HuH-7 (cell line): ENCODE results near the gene SLC25A33.

Experiments used
- DNase-seq: peaks from one replicate; pipeline ENCODE4 v3.0.0; 2011; ENCODE audit warnings: low spot score

Gene SLC25A33

DNA sequence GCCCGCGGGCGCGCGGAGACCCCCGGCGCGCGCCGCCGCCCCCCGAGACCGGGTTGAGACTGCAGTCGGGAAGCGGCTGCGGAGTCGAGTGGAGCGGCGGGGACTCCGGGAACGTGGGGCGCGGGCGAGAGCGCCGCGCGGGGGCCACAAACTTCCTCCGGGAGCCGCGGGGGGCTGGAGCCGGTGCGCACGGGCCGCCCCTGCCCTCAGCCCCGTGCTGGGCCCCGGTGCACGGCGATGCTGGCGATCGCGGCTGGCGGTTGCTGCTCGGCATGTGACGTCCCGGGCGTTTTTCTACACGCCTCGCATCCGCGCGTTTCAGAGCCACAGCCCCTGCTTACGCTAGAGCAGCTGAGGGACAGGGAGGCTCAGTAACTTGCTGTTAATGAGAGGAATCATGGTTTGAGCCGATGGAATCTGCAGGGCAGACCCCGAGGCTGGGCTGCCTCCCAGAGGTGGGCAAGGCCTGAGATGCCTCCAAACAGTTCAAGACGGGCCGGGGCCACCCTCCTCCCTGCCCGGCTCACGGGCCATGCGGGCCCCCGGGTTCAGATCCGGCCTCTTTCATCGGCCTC is 50.0 kb downstream of the SLC25A33 start:
- peak; percentile 29 for DNase-seq

DNA sequence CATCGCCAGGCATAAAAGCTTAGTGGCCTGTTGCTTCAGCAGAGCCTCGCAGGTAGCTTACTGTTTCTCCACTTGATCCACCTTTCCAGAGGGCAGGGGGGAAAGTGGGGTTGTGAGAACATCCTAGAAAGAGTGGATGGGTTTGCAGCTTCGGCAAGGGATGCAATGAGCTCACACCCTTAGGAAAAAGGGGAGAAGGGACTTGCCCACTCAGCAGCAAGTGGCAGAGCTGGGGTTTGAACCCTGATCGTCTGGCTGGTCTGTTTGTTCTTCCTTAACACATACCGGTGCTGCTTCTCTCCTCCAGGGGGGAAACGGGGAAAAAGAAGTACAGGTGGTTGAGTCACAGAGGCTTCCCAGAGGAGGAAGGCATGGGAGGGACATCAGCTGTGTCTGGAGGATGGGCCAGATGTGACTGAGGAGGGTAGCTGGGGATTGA is 50.5 kb downstream of the SLC25A33 start:
- DNase-seq, result peak; percentile 26

DNA sequence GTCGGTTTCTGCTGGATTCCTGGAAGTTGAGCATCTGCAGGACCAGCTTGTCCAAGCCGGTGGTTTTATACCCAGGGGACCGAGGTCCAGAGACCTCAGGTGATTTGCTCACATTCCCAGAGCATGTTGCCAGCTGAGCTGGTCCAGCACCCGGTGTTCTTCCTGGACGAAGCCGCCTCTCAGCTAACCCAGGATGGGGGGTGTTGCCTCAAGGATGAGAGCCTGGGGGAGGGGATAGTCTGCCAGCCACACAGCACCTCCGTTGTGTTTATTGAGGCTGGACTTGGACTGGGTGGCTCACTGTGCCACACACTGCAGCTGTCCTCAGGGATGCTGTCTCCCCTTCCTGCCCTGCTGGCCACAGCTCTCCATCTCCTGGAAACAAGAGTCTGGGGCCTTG is 50.9 kb downstream of the SLC25A33 start:
- no peak for DNase-seq

DNA sequence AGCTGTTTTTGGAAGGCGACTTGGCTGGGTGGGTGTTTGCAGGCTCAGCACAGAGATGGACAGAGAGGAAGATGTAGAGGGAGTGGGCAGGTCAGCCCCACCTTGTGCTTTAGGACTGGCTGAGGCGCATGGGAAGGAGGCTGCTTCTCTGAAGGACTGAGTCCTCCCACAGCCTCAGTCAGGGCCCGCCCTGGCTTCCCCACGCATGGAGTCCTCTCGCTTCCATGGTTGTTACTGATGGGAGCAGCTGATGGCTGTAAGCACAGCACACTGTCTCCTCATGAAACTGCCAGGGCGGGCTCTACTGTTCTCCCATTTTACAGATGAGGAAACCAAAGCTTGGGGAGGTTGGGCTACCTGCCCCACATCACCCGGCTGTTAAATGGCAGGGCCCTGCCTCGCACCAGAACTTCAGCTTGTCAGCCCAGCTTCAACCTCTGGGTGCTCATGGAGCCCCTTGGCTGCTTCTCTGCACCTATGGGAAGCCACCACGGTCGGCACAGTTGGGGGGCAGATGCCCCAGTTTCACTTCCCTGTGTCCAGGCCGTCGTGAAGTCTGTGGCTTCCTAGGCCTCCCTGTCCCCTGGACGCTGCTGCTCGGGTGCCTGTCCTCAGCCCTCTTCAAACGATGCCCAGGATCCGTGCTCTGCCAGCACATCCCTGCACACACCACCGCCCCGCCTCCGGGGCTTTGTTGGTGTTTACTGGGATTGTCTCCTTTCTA is 51.8 kb downstream of the SLC25A33 start:
- no peak for DNase-seq

DNA sequence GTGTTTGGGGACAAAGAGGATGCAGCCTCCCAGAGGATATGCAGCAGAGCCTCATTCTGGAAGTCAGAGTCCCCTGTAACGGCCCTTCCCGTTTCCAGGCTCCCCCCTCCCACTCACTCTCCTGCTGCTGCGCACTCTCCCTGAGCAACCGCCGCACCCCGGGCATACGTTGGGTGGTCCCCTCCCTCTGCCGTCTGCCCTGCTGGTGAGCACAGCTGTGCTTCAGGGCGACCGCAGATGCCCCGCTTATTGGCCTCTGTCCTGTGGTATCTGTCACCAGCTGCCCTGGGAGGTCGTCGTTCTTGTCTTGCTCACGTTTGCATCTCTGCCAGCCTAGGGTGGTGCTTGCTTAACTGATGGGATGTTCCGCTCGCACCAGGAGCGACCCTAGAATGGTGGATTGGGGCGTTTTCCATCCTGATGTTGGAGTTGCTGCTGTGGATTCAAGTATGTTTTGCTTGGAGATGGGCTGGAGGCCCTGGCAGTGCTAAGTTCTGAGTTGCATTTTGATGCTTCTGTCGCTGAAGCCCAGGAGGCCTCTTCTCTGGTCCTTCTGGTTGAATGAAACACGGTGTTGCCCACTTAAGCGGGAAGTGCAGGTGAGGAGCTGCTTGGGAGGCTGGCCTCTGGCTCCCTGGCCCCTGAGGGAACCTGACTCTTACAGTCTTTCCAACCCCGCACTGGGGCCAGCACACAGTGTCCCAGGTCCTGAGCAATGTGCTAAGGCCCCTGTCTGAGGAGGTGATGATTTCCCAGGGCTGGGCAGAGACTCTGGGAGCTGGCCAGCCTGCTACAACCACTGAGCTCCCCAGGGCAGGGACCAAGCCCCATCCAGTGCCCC is 52.6 kb downstream of the SLC25A33 start:
- no peak for DNase-seq

DNA sequence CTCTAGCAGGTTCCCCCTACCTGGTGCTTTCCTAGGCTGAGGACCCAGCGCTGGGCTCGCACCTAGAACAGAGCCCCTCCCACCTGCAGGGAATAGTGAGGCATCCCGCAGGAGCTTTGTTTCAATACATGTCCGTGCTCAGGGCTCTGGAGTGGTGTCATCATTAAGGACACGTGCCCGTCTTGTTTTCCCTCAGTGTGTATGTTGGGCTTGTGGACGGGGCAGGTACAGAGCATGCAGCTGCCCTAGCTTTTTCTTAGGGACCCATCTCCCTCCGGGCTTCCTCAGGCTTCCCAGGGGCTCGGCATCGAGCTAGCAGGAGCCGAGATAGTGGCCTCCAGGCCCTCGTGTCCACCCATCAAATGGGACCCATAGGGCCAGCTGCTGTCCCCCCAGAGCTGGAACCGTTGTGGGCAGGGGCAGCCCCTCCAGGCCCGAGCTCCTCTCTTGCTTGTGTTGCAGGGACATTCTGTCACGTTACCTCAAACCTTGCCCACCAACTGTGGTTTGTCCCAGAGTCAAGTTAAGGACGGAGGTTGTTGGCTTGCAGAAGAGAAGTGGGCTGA is 53.3 kb downstream of the SLC25A33 start:
- no peak for DNase-seq

DNA sequence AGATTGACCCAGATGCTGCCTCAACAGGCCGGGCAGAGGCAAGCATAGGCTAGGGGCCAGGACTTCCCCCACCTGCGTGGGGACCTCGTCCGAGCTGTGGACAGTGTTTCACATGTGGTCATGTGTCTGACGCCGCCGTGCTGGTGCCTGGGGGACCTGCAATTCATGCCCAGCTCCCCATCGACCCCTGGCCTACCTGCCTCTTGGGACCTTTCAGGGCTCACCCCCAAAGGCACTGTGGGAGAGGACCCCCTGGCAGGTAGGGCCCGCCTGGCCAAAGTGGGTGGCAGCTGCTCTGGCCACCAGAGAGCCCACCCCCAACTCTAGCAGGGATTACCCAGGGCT is 53.9 kb downstream of the SLC25A33 start:
- DNase-seq, result no peak

DNA sequence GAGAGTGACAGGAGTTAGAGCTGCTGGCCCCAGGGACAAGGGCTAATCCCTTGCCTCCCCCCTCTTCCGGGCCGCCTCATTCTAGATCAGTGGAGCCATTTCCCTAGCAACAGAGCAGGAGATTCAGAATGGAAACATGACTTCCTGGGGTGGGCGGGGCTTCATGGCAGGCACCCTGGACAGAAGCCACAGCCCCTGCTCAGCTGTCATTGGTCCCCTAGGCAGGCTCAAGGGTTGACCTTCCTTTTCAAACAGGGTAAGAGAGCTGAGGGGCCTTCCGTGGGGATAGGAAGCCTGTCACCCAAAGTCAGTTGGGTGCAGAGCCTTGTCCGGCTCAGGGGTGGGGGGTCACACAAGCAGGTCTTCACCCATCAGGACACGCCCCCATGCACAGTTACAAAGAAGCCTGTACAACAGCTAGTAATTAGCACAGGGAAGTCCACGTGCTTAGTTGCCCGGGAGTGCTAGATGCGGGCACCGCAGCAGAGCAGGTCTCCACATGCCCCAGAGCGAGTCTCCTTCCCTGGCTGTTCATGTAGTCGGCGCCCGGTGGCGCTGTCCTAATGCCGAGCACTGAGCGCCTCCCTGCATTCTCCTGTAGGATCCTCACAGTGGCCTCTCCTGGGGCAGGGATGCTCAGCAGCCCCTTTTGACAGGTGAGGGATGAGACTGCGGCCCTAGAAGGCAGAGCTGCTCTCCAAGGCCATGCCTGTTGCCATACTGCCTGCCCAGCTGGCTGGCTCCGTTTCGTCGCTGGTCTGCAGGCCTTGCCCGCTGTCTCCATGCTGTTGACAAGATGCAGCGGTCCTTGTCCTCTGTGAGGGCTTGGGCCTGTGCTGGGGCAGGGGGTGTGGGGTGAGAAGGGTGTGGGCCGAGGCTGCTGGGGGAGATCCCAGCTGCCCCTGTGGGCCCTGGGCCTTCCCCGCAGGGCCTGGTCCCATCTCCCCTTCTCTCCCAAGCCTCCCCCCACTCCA is 54.5 kb downstream of the SLC25A33 start:
- DNase-seq, result peak; percentile 66

DNA sequence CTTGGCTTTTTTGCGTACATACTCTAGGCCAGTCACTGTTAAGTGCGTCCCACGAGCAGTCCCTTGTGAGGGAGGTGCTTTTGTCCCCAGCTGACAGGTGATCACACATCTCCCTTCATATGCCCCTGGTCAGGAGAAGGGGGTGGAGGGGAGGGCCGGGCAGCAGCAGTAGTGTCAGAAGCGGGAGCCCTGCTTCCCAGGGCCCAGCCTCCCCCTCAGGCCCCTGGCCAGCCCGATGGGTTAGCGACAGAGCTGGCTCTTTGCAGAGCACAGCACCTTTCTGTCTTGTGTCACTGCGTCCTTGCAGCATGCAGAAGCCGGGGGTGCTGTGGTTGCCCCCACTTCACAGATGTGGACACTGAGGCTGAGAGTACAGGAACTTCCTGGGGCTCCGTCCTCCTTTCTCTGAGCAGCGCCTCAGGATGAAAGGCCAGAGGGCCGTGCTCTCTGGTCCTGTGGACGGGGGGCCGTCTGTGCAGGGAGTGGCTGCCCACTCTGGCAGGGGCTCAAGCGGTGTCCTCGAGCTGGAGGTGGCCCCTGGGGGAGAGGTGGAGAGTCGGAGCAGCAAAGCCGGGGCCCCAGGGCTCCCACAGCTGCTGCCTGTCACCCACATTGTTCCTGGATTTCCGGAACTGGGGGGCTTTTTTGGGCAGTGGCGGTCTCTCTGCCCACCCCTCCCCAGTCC is 55.3 kb downstream of the SLC25A33 start:
- DNase-seq, result no peak

DNA sequence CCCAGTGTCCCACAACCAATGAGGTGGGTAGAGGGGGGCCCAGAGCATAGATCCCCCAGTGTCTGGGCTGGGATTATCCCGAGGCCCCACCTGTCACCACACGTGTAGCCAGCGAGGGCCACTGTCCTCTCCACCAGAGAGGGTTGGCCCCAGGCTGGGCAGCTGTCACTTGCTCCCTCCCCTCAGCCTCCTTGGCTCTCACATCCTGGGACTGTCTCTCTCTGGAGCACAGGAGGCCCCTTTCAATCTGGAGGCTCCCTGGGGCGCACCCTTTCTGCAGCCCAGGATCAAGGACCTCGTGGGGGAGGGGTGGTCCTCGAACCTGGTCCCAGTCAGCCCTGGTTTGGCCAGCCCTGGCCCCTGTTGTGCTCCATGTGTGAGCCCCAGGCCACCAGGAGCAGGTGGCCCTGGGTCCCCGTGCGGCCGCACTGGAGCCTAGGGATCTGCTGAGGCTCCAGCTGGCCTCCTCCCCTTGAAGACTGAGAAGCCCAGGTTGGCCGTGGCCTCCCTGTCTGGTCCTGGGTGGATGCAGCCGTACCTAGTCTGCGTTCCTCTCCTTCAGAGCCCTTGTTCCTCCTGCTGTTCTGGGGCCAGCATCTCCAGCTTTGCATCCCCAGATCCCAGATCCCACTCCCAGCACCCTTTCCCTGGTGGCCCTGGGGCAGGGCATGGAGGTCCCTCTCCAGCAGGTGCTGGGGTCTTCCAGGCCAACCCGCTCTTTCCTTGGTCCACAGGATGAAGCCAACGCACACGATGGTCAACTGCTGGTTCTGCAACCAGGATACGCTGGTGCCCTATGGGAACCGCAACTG is 56.1 kb downstream of the SLC25A33 start:
- DNase-seq, result no peak

DNA sequence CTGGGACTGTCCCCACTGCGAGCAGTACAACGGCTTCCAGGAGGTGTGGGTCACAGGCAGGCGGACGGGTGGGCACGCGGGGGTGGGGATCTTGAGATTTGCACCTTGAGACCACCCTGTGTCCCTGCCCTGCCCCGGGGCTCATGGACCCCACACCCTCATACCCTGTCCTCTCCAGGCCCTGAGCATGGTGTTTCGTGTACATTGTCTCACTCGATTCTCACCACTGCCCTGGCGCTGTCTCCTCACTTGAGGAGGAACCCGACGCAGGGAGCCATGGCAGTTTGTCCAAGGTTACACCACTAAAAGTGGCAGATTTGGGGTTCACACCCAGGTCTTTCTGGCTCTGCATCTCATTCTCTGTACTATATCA is 56.7 kb downstream of the SLC25A33 start:
- DNase-seq, result no peak

DNA sequence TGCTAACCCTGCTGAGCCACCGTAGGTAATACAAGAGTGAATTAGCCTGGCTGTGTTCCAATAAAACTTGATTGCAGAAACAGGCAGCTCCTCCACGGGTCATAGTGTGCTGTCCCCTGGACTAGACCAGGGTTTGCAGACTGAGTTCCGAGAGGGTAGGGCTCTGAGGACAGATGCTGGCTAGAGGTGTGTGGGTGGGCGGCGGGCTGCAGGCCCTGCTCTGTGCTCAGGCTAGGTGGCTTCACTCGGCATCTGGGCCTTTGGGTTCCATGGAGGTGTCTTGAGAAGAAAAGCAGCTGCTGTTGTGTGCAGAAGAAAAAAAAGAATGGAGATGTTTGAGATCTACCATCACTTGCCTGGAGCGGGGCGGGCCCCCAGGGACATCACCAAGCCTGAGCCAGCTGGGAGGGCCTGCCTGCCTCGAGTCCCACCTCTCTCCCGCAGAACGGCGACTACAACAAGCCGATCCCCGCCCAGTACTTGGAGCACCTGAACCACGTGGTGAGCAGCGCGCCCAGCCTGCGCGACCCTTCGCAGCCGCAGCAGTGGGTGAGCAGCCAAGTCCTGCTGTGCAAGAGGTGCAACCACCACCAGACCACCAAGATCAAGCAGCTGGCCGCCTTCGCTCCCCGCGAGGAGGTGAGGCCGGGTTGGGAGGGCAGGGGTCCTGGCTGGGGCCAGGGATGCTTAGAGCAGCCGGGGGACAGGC is 57.3 kb downstream of the SLC25A33 start:
- no peak for DNase-seq

DNA sequence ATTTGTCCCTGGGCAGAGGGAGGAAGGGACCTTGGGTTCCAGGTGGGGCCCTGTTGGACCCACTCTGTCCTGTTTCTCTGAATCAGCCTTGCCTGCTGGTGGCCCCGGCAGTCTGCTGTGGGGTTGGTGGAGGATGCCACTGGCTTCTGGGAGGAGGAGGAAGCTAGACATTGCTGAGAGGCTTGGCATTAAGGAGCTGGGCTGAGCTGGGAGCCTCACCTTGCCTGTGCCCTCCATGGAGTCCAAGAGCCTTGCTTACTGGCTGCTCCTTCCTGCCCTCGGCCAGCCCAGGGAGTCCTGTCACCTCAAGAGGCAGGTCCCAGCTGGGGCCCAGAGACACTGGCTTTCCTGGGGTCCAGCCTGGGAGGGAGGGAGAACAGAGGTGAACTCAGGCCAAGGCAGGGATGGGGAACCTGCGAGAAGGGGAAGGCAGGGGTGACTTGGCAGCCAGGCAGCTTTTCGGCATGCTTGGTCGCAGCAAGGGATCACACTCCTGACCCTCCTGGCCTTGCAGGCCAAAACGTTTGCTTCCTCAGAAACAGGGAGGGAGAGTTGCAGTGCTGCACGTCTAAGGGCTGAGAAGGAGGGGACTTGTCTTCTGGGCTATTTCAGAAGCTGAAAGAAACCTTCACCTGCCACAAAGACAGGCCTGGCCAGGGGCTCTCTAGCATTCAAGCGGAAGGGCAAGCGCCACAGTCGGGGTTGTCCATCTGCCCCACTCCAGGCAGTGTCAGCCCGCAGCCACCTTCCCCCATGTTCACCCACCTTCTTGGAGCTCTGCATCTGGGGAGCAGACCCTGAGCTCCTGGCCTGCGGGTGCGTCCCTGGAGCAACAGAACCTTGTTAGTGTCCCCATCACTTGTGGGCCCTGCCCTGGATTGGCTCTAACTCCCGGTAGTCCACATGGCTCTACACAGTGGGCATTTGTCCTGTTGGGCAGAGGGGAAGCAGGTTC is 58.4 kb downstream of the SLC25A33 start:
- no peak for DNase-seq

DNA sequence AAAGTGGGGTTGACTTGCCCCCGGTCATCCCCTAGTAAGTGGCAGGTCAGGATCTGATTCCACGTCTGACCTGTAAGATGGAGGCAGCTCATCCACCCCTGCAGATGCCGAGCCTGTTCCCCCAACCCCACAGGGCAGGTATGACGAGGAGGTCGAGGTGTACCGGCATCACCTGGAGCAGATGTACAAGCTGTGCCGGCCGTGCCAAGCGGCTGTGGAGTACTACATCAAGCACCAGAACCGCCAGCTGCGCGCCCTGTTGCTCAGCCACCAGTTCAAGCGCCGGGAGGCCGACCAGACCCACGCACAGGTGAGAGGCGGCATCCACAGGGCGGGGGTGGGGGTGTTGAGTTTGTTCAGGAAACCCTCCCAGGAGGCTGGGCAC is 59.0 kb downstream of the SLC25A33 start:
- no peak for DNase-seq

DNA sequence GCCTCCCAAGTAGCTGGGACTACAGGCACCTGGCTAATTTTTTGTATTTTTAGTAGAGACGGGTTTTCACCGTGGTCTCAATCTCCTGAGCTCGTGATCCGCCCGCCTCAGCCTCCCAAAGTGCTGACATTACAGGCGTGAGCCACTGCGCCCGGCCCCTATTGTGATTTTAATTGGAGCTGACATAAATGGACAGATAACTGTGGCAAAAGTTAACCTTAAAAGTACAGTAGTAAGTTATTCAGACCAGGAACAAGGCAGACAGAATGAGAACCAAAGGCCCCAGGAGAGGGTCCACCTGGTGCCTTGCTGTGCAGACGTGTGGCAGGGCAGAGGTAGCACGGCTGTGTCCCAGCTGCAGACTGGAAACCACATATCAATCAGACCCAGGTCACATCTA is 60.5 kb downstream of the SLC25A33 start:
- DNase-seq, result no peak

DNA sequence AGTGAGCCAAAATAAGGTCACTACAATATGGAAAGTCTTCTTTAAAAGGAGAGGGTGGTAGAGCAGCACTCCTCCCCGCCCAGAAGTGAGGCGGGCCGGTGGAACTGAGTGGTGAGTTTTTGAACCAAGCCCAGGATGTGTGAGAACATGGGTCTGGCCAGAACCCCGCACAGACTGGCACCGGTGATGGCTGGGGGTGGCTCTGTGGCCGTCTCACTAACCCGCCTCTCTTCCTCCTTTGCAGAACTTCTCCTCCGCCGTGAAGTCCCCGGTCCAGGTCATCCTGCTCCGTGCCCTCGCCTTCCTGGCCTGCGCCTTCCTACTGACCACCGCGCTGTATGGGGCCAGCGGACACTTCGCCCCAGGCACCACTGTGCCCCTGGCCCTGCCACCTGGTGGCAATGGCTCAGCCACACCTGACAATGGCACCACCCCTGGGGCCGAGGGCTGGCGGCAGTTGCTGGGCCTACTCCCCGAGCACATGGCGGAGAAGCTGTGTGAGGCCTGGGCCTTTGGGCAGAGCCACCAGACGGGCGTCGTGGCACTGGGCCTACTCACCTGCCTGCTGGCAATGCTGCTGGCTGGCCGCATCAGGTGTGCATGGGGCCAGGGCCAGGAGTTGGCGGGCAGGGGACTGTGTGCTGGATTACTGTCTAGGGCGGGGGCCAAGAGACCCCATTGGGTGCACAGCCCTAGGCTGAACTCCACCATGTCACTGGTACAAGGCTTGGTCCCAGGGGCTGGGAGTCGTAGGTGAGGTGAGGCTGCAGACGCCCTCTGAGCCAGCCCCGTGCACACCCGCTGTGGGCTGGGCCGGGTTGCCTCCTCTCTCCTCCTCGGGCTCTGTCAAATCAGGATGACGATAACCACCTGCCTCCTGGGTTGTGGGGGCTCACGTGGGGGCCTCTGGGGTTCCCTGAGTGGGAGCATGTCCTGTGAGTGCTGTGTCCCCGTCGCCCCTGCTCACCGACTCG is 61.9 kb downstream of the SLC25A33 start:
- no peak for DNase-seq
